ENCODE measurements around the gene RIPOR2. TPM values are rescaled to one million over a fixed set of nuclear protein-coding genes. Genes with fewer than 3 reads are reported as not detected.
"Not testable (repeated sequence)": the region's sequence is repeated elsewhere in the genome, so short reads cannot be mapped to it uniquely, and the experiment has no call there.

Gene RIPOR2
- total and polyA plus RNA-seq, 7 donors = 1.6 to 29.7 (median 6.1) TPM

DNA sequence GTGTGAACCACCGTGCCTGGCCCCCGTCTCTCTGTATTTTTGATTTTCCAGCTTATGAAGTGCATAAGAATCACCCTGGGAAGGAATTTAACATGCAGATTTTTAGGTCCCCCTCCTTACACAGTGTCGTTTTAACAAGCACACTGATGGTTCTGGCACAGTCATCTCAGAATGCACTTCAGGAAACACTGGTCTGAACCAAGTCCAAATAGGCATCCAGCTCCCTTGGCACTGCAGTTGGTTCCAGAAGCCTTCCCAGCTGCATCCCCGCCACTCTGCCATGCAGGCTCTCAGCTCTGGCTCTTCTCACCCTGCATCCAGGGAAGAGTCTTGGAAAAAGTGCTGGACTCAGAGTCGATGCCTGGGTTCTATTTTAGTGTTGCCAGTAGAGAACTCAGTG, 20.1 kb downstream of the RIPOR2 start:
- intact Hi-C loops (cut with DNase I) = no loop called here
- Histone ChIP-seq H3K27me3 (no peaks in the 10 kb centered on the region), H3K36me3 (no peaks in the 10 kb centered on the region), H3K4me1 (peaks cover 0 to 32% (median 21%) of the 10 kb centered on the region in 4 donors), H3K27ac (no peak overlapping the region), H3K4me3 (no peak overlapping the region), H3K9me3 (no peaks in the 10 kb centered on the region)
- 89 to 90% methylated on average over 5 of the region's 5 CpGs for WGBS, 2 donors
- DNase-seq = no peak
- TF ChIP-seq, protein P1, sequence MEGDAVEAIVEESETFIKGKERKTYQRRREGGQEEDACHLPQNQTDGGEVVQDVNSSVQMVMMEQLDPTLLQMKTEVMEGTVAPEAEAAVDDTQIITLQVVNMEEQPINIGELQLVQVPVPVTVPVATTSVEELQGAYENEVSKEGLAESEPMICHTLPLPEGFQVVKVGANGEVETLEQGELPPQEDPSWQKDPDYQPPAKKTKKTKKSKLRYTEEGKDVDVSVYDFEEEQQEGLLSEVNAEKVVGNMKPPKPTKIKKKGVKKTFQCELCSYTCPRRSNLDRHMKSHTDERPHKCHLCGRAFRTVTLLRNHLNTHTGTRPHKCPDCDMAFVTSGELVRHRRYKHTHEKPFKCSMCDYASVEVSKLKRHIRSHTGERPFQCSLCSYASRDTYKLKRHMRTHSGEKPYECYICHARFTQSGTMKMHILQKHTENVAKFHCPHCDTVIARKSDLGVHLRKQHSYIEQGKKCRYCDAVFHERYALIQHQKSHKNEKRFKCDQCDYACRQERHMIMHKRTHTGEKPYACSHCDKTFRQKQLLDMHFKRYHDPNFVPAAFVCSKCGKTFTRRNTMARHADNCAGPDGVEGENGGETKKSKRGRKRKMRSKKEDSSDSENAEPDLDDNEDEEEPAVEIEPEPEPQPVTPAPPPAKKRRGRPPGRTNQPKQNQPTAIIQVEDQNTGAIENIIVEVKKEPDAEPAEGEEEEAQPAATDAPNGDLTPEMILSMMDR (IDR thresholded peaks at IDR 0.05) = no peak
- TF ChIP-seq POLR2AphosphoS5 (IDR thresholded peaks at IDR 0.05) = no peak

DNA sequence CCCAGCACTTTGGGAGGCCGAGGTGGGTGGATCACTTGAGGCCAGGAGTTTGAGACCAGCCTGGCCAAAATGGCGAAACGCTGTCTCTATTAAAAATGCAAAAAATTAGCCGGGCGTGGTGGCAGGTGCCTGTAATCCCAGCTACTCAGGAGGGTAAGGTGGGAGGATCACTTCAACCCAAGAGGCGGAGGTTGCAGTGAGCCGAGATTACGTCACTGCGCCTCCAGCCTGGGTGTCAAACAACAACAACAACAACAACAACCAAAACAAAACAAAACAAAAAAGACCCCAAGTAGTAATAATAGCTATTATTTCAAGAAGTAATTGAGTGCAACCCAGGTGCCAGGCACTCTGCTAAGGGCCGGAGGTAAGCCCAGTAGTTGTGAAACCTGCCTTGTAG, 21.7 kb downstream of the RIPOR2 start:
- H3K36me3 ChIP-seq; intact Hi-C loops (cut with DNase I); H3K27me3 ChIP-seq; DNase-seq; H3K4me3 ChIP-seq; H3K9me3 ChIP-seq; H3K27ac ChIP-seq: not testable (repeated sequence)
- WGBS, 2 donors = 94% methylated on average over 10 of the region's 10 CpGs
- peaks cover 0 to 36% (median 17%) of the 10 kb centered on the region in 4 donors for H3K4me1 ChIP-seq

DNA sequence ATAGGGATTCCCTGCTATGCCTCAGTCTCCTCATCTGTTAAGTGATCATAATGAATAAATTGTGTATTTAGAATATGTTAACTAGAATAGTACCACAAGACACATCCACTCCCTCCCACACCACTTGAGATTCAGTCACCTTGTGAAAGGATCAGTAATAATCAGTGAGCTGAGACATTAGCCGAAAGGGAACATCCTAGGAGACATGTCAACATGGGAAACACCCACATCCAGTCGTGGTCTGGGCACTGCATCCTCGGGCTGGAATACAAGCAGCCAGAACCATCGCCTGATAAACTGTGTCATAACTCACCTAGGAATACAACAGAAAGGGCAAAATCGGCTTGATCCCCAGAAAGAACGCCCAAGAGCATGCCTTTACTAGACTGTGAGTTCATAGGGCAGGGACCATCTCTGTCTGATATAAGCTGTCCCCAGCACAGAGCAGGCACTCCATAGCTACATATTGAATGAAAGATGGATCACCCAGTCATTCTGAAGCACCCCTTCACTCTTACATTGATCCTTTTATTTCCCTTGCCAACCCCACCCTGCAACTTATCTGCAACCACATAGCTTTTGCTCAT, 23.9 kb downstream of the RIPOR2 start:
- WGBS, 2 donors = 56 to 71% methylated on average over 6 of the region's 6 CpGs
- TF ChIP-seq POLR2A (IDR thresholded peaks at IDR 0.05) (no peak), EP300 (IDR thresholded peaks at IDR 0.05) (no peak)
- TF ChIP-seq, protein P1 (IDR thresholded peaks at IDR 0.05) = no peak
- no peaks in the 10 kb centered on the region for H3K27me3 ChIP-seq
- intact Hi-C loops (cut with DNase I) = no loop called here
- DNase-seq = no peak
- H3K27ac ChIP-seq = peak overlapping the region in 2 of 4 donors; percentile 72 to 76
- no peaks in the 10 kb centered on the region for H3K9me3 ChIP-seq
- peaks cover 0 to 44% (median 23%) of the 10 kb centered on the region in 4 donors for H3K4me1 ChIP-seq
- H3K36me3 ChIP-seq = no peaks in the 10 kb centered on the region
- peak overlapping the region in 3 of 4 donors; percentile 53 to 73 (median 58) for H3K4me3 ChIP-seq

DNA sequence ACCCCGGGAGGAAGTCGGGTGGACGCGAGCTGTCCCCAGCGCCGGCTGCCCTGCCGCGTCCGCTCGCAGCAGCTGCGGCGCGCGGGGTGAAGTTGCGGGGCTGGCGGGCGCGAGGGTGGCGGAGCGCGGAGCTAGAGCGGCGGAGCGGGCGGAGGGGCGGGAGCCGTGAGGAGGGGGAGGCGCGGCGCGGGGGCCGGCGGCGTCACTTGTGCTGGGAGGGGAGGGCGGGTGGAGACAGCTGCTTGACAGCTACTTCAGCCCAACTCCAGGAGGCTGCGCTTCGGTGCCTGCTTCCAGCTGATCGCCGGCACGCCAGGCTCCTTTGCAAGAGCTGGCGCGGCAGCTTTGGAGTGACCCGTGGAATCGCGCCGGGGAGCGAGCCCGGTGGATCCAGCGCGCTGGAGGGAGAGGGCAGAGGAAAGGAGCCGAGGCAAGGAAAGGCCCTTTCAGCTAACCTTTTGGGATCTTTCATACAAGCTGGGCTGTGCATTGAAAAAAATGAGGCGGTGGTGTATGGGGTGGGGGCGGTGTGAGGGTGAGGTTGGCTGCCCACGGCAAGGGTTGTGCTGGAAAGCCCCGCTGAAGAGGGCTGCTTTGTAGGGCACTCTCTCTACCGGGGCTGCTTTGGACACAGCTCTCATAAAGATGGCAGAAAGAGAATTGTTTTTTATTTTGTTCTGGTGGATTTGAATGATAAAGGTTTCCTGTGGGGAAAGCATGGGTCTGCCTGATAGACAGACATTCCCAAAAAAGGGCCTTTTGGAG, 24.6 kb downstream of the RIPOR2 start:
- TF ChIP-seq EP300 (IDR thresholded peaks at IDR 0.05) (no peak), POLR2AphosphoS5 (IDR thresholded peaks at IDR 0.05) (peak in 1 of 4 donors; percentile 28), POLR2A (IDR thresholded peaks at IDR 0.05) (no peak)
- TF ChIP-seq, protein P1 (IDR thresholded peaks at IDR 0.05) = no peak
- Histone ChIP-seq H3K4me3 (peak overlapping the region; percentile 41 to 73 (median 56)), H3K36me3 (no peaks in the 10 kb centered on the region), H3K27ac (peak overlapping the region; percentile 59 to 76 (median 67)), H3K27me3 (no peaks in the 10 kb centered on the region), H3K4me1 (peaks cover 0 to 44% (median 23%) of the 10 kb centered on the region in 4 donors), H3K9me3 (no peaks in the 10 kb centered on the region)
- WGBS, 2 donors = 1% methylated on average over 56 of the region's 56 CpGs
- intact Hi-C loops (cut with DNase I) = no loop called here
- DNase-seq = peak; percentile 81

DNA sequence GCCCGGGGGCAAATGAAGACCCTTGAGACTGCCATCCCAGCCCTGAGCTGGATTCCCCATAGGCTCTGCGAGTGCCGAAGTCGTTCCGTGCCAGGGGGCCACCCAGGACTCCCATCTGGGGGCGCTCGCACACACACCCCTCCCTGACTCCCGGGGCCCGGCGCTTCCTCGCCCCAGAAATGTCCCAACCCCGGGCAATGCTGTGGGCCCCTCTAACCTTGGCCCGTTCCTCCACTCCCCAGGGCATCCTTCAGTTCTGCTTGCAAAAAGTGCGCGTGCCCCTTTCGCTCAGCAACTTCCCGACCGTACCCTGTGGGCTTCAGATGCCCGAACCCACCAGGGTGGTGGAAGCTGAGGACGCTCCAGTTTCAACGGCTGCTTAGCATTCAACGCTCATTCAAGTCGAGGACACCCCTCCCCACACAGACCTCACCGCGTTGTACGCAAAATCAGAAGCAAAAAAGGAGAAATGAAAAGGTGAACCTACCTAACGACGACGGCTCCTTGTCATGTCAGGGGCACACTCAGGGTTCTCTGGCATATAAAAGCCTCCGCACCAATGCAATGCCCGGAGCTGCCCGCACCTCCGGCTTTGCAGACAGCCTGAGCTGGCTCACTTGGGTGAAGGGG, 25.3 kb downstream of the RIPOR2 start:
- 5 to 7% methylated on average over 33 of the region's 33 CpGs for WGBS, 2 donors
- Histone ChIP-seq H3K36me3 (no peaks in the 10 kb centered on the region), H3K27me3 (no peaks in the 10 kb centered on the region), H3K9me3 (no peaks in the 10 kb centered on the region), H3K4me3 (peak overlapping the region; percentile 41 to 73 (median 56)), H3K27ac (peak overlapping the region; percentile 59 to 76 (median 67)), H3K4me1 (peaks cover 0 to 44% (median 23%) of the 10 kb centered on the region in 4 donors)
- DNase-seq = no peak
- intact Hi-C loops (cut with DNase I) = no loop called here
- no peak for TF ChIP-seq EP300 (IDR thresholded peaks at IDR 0.05)
- no peak for TF ChIP-seq POLR2A (IDR thresholded peaks at IDR 0.05)
- no peak for TF ChIP-seq POLR2AphosphoS5 (IDR thresholded peaks at IDR 0.05)
- TF ChIP-seq, protein P1 (IDR thresholded peaks at IDR 0.05) = no peak
